NT2/D1 (cell line): Measurements from ENCODE around the gene NR1I2.

Experiments used
- DNase-seq: peaks from one replicate; pipeline ENCODE4 v3.0.0-alpha.2; 2011; ENCODE audit warnings: low read depth, low spot score
- H3K27me3 ChIP-seq: 2 replicates; pipeline ENCODE4 v1.6.0; 2011; ENCODE audit warnings: mild to moderate bottlenecking; ENCODE audit not compliant: insufficient read length, insufficient read depth
- H3K36me3 ChIP-seq: 2 replicates; pipeline ENCODE4 v1.6.1; 2011; ENCODE audit warnings: mild to moderate bottlenecking, low read length, mixed read lengths; ENCODE audit not compliant: insufficient read depth, insufficient read length
- H3K4me1 ChIP-seq: 2 replicates; pipeline ENCODE4 v1.5.1; 2011; ENCODE audit not compliant: insufficient read depth, insufficient read length
- H3K4me3 ChIP-seq: 2 replicates; pipeline ENCODE4 v1.5.1; 2011; ENCODE audit warnings: low read depth; ENCODE audit not compliant: insufficient read length
- H3K9ac ChIP-seq: 2 replicates; pipeline ENCODE4 v1.6.0; 2011; ENCODE audit warnings: low read depth; ENCODE audit not compliant: insufficient read length
- H3K9me3 ChIP-seq: 2 replicates; pipeline ENCODE4 v1.5.1; 2011; ENCODE audit warnings: mild to moderate bottlenecking, low read length; ENCODE audit not compliant: insufficient read depth
- SUZ12 ChIP-seq: IDR thresholded peaks from 2 replicates; pipeline ENCODE4 v1.6.1; 2011; ENCODE audit not compliant: insufficient read length, insufficient read depth; ENCODE audit errors: extremely low read depth
- YY1 ChIP-seq: IDR thresholded peaks from 2 replicates; pipeline ENCODE4 v1.6.1; 2011; ENCODE audit not compliant: insufficient read length, insufficient read depth
- ZNF274 ChIP-seq: IDR thresholded peaks from 2 replicates; pipeline ENCODE4 v1.6.1; 2011; ENCODE audit warnings: mild to moderate bottlenecking, low read depth, low read length

Gene NR1I2

GRCh38 chr3:119747357-119747756 is 34.5 kb upstream of the NR1I2 start:
- Histone ChIP-seq H3K9me3 (no peaks in the 10 kb centered on the region), H3K4me1 (no peaks in the 10 kb centered on the region), H3K36me3 (no peaks in the 10 kb centered on the region), H3K4me3 (no peak overlapping the region), H3K27me3 (no peaks in the 10 kb centered on the region), H3K9ac (no peak overlapping the region)
- no peak for DNase-seq
- TF ChIP-seq SUZ12 = no peak
- TF ChIP-seq YY1 = no peak
- TF ChIP-seq ZNF274 = no peak

GRCh38 chr3:119748991-119749390 is 32.9 kb upstream of the NR1I2 start:
- H3K27me3 ChIP-seq = no peaks in the 10 kb centered on the region
- H3K4me1 ChIP-seq = no peaks in the 10 kb centered on the region
- no peaks in the 10 kb centered on the region for H3K9me3 ChIP-seq
- H3K4me3 ChIP-seq = no peak overlapping the region
- no peak overlapping the region for H3K9ac ChIP-seq
- H3K36me3 ChIP-seq = no peaks in the 10 kb centered on the region
- DNase-seq = no peak
- TF ChIP-seq ZNF274 = no peak
- TF ChIP-seq YY1 = no peak
- no peak for TF ChIP-seq SUZ12

- Histone ChIP-seq H3K4me3 (no peak overlapping the region), H3K9me3 (no peaks in the 10 kb centered on the region), H3K27me3 (no peaks in the 10 kb centered on the region), H3K4me1 (no peaks in the 10 kb centered on the region), H3K36me3 (no peaks in the 10 kb centered on the region), H3K9ac (no peak overlapping the region)
- DNase-seq = no peak
- TF ChIP-seq SUZ12 (no peak), ZNF274 (no peak), YY1 (no peak)
Measured at GRCh38 chr3:119751423-119751822, 30.5 kb upstream of the NR1I2 start.

GRCh38 chr3:119759962-119760361 is 21.9 kb upstream of the NR1I2 start:
- no peaks in the 10 kb centered on the region for H3K27me3 ChIP-seq
- no peaks in the 10 kb centered on the region for H3K4me1 ChIP-seq
- no peaks in the 10 kb centered on the region for H3K36me3 ChIP-seq
- H3K9ac ChIP-seq = no peak overlapping the region
- no peaks in the 10 kb centered on the region for H3K9me3 ChIP-seq
- H3K4me3 ChIP-seq = no peak overlapping the region
- DNase-seq = no peak
- no peak for TF ChIP-seq YY1
- TF ChIP-seq SUZ12 = no peak
- no peak for TF ChIP-seq ZNF274

GRCh38 chr3:119762876-119763275 is 19.0 kb upstream of the NR1I2 start:
- TF ChIP-seq ZNF274 = no peak
- TF ChIP-seq SUZ12 = no peak
- TF ChIP-seq YY1 = no peak
- Histone ChIP-seq H3K9me3 (no peaks in the 10 kb centered on the region), H3K27me3 (no peaks in the 10 kb centered on the region), H3K9ac (no peak overlapping the region), H3K4me3 (no peak overlapping the region), H3K36me3 (no peaks in the 10 kb centered on the region), H3K4me1 (no peaks in the 10 kb centered on the region)
- DNase-seq = no peak

- no peak overlapping the region for H3K9ac ChIP-seq
- no peak overlapping the region for H3K4me3 ChIP-seq
- no peaks in the 10 kb centered on the region for H3K4me1 ChIP-seq
- no peak for DNase-seq
- TF ChIP-seq ZNF274 (no peak), YY1 (no peak), SUZ12 (no peak)
- no peaks in the 10 kb centered on the region for H3K9me3 ChIP-seq
- H3K36me3 ChIP-seq = no peaks in the 10 kb centered on the region
- H3K27me3 ChIP-seq = no peaks in the 10 kb centered on the region
Measured at GRCh38 chr3:119763466-119763865, 18.4 kb upstream of the NR1I2 start.

- no peaks in the 10 kb centered on the region for H3K27me3 ChIP-seq
- H3K36me3 ChIP-seq = no peaks in the 10 kb centered on the region
- TF ChIP-seq SUZ12 (no peak), ZNF274 (no peak), YY1 (no peak)
- no peak overlapping the region for H3K4me3 ChIP-seq
- no peaks in the 10 kb centered on the region for H3K9me3 ChIP-seq
- H3K9ac ChIP-seq = no peak overlapping the region
- DNase-seq = no peak
- H3K4me1 ChIP-seq = no peaks in the 10 kb centered on the region
Measured at GRCh38 chr3:119765239-119765638, 16.7 kb upstream of the NR1I2 start.
